HL-60 (cell line): ENCODE measurements around the gene SRPRA.
A peak's percentile ranks its signal among the peaks of the same experiment; 100 is the strongest.

ENCODE experiments used
- DNase-seq, 2 experiments: peaks; one replicate each; pipeline ENCODE4 v3.0.0-alpha.2; 2010 to 2020; ENCODE audit warnings: low read depth in 1 of 2, low spot score in 1 of 2
- H3K27ac ChIP-seq: fragments of 250-450 bp; sonication (Bioruptor Pico); replicated peaks from 2 replicates; pipeline ENCODE4 v1.5.1; 2020; ENCODE audit warnings: mild to moderate bottlenecking, moderate library complexity
- H3K27me3 ChIP-seq: fragments of 250-450 bp; sonication (Bioruptor Pico); 2 replicates; pipeline ENCODE4 v1.5.1; 2021; ENCODE audit warnings: mild to moderate bottlenecking, moderate library complexity; ENCODE audit not compliant: insufficient read depth, poor library complexity, severe bottlenecking
- H3K4me3 ChIP-seq: replicated peaks from 2 replicates; pipeline ENCODE4 v1.5.1; 2011; ENCODE audit warnings: mild to moderate bottlenecking, control low read depth, low read length; ENCODE audit not compliant: insufficient read depth
- CTCF ChIP-seq: IDR thresholded peaks from one replicate; pipeline ENCODE4 v1.5.1; 2011; ENCODE audit warnings: low read length, control low read depth, inconsistent platforms; ENCODE audit not compliant: insufficient read depth
- GABPA ChIP-seq: IDR thresholded peaks from 2 replicates; pipeline ENCODE4 v1.6.1; 2012; ENCODE audit warnings: low read depth
- POLR2AphosphoS5 ChIP-seq: IDR thresholded peaks from 2 replicates; pipeline ENCODE4 v1.6.1; 2012; ENCODE audit warnings: low read depth
- REST ChIP-seq: IDR thresholded peaks from 2 replicates; pipeline ENCODE4 v1.6.1; 2012; ENCODE audit warnings: low read depth; ENCODE audit not compliant: insufficient replicate concordance
- SPI1 ChIP-seq: IDR thresholded peaks from 2 replicates; pipeline ENCODE4 v1.6.1; 2012; ENCODE audit warnings: low read depth, mild to moderate bottlenecking, borderline replicate concordance

Gene SRPRA

GRCh38 chr11:126281666-126282175, 13.0 kb upstream of the SRPRA start:
- no peaks in the 10 kb centered on the region for H3K27me3 ChIP-seq
- no peak for DNase-seq
- no peak overlapping the region for H3K27ac ChIP-seq
- TF ChIP-seq POLR2AphosphoS5 (no peak), GABPA (no peak), SPI1 (no peak), CTCF (no peak), REST (no peak)
- H3K4me3 ChIP-seq = no peak overlapping the region

- peak overlapping the region; percentile 61 for H3K27ac ChIP-seq
- TF ChIP-seq GABPA (no peak), POLR2AphosphoS5 (no peak), REST (no peak), CTCF (no peak), SPI1 (no peak)
- H3K27me3 ChIP-seq = no peaks in the 10 kb centered on the region
- no peak for DNase-seq
- H3K4me3 ChIP-seq = no peak overlapping the region
Measured at GRCh38 chr11:126281245-126281644, 12.6 kb upstream of the SRPRA start.

- DNase-seq = peak; percentile 65 to 80
- peak overlapping the region; percentile 61 for H3K27ac ChIP-seq
- TF ChIP-seq REST (no peak), CTCF (no peak), SPI1 (peak; percentile 62; the same call in 1 of the 2 replicates), GABPA (peak; percentile 61), POLR2AphosphoS5 (no peak)
- no peaks in the 10 kb centered on the region for H3K27me3 ChIP-seq
- H3K4me3 ChIP-seq = no peak overlapping the region
Measured at GRCh38 chr11:126280595-126280994, 11.9 kb upstream of the SRPRA start.
